ENCODE measurements around the gene FCER1G. TPM values are rescaled to one million over a fixed set of nuclear protein-coding genes. Genes with fewer than 3 reads are reported as not detected.
A peak's percentile ranks its signal among the peaks of the same experiment; 100 is the strongest.

Gene FCER1G
- total and polyA plus RNA-seq, 4 donors: 25.4 to 77.1 (median 39.3) TPM

DNA sequence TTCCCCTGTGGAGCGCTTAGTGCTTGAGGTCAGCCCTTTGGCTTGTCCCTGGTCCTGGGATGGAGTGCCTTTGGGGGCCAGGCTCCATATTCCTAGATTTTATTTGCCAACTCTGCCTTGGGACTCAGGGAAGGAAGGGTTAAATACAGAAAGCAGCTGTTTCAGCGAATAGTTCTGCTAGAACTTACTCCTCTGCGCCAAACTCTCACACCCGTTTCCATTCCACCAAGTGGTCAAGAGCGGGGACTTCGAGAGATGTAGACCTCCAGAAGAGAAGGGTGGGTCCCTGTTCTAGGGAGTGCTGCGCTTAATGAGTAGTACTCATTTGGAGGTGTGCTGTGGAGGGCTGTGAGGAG lies 10.1 kb downstream of the FCER1G start:
- Histone ChIP-seq H3K9ac (ENCODE audit: low read depth in 1 of 2, low read length in 2 of 2) (peak overlapping the region in 1 of 2 donors; percentile 5), H3K4me1 (ENCODE audit: control insufficient read depth in 4 of 4, insufficient read depth in 4 of 4, low read length in 3 of 4) (peaks cover 0 to 50% (median 27%) of the 10 kb centered on the region in 4 donors), H3K36me3 (ENCODE audit: control insufficient read depth in 4 of 4, insufficient read depth in 3 of 4, low read depth in 1 of 4, low read length in 3 of 4) (peaks cover 3 to 14% (median 7%) of the 10 kb centered on the region in 4 donors), H3K27me3 (ENCODE audit: control insufficient read depth in 4 of 4, insufficient read depth in 4 of 4, low read length in 3 of 4) (no peaks in the 10 kb centered on the region), H3K4me3 (ENCODE audit: low read depth in 1 of 3, low read length in 3 of 3) (peak overlapping the region in 2 of 3 donors; percentile 17 to 25), H3K27ac (ENCODE audit: low read depth in 1 of 2, low read length in 2 of 2) (peak overlapping the region; percentile 75), H3K9me3 (ENCODE audit: control insufficient read depth in 4 of 4, low read length in 3 of 4) (no peaks in the 10 kb centered on the region)
- TF ChIP-seq MAX (IDR thresholded peaks at IDR 0.05): no peak
- TF ChIP-seq, protein P1, sequence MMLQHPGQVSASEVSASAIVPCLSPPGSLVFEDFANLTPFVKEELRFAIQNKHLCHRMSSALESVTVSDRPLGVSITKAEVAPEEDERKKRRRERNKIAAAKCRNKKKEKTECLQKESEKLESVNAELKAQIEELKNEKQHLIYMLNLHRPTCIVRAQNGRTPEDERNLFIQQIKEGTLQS (IDR thresholded peaks at IDR 0.05): no peak
- no peak for TF ChIP-seq GABPA (IDR thresholded peaks at IDR 0.05 in 1 of 2, conservative IDR thresholded peaks at IDR 0.05 in 1 of 2)
- no peak for TF ChIP-seq YY1 (IDR thresholded peaks at IDR 0.05)
- no peak for TF ChIP-seq SP1 (IDR thresholded peaks at IDR 0.05)
- no peak for TF ChIP-seq RAD21 (IDR thresholded peaks at IDR 0.05)
- no peak for TF ChIP-seq FOXA1 (IDR thresholded peaks at IDR 0.05)
- no peak for TF ChIP-seq NR2F2 (IDR thresholded peaks at IDR 0.05)
- TF ChIP-seq HNF4A (conservative IDR thresholded peaks at IDR 0.05): no peak
- TF ChIP-seq, protein P2, sequence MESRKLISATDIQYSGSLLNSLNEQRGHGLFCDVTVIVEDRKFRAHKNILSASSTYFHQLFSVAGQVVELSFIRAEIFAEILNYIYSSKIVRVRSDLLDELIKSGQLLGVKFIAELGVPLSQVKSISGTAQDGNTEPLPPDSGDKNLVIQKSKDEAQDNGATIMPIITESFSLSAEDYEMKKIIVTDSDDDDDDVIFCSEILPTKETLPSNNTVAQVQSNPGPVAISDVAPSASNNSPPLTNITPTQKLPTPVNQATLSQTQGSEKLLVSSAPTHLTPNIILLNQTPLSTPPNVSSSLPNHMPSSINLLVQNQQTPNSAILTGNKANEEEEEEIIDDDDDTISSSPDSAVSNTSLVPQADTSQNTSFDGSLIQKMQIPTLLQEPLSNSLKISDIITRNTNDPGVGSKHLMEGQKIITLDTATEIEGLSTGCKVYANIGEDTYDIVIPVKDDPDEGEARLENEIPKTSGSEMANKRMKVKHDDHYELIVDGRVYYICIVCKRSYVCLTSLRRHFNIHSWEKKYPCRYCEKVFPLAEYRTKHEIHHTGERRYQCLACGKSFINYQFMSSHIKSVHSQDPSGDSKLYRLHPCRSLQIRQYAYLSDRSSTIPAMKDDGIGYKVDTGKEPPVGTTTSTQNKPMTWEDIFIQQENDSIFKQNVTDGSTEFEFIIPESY (IDR thresholded peaks at IDR 0.05): no peak
- TF ChIP-seq RXRA (IDR thresholded peaks at IDR 0.05): no peak
- no peak for TF ChIP-seq TAF1 (conservative IDR thresholded peaks at IDR 0.05)
- TF ChIP-seq, protein P3, sequence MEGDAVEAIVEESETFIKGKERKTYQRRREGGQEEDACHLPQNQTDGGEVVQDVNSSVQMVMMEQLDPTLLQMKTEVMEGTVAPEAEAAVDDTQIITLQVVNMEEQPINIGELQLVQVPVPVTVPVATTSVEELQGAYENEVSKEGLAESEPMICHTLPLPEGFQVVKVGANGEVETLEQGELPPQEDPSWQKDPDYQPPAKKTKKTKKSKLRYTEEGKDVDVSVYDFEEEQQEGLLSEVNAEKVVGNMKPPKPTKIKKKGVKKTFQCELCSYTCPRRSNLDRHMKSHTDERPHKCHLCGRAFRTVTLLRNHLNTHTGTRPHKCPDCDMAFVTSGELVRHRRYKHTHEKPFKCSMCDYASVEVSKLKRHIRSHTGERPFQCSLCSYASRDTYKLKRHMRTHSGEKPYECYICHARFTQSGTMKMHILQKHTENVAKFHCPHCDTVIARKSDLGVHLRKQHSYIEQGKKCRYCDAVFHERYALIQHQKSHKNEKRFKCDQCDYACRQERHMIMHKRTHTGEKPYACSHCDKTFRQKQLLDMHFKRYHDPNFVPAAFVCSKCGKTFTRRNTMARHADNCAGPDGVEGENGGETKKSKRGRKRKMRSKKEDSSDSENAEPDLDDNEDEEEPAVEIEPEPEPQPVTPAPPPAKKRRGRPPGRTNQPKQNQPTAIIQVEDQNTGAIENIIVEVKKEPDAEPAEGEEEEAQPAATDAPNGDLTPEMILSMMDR (IDR thresholded peaks at IDR 0.05; ENCODE audit: low read depth, low read length, missing input control): no peak
- no peak for TF ChIP-seq FOXA2 (IDR thresholded peaks at IDR 0.05)
- no peak for TF ChIP-seq EGR1 (IDR thresholded peaks at IDR 0.05; ENCODE audit: low read depth in 2 of 2)
- WGBS: 38% methylated on average over 7 of the region's 7 CpGs
- DNase-seq (ENCODE audit: low spot score): no peak

DNA sequence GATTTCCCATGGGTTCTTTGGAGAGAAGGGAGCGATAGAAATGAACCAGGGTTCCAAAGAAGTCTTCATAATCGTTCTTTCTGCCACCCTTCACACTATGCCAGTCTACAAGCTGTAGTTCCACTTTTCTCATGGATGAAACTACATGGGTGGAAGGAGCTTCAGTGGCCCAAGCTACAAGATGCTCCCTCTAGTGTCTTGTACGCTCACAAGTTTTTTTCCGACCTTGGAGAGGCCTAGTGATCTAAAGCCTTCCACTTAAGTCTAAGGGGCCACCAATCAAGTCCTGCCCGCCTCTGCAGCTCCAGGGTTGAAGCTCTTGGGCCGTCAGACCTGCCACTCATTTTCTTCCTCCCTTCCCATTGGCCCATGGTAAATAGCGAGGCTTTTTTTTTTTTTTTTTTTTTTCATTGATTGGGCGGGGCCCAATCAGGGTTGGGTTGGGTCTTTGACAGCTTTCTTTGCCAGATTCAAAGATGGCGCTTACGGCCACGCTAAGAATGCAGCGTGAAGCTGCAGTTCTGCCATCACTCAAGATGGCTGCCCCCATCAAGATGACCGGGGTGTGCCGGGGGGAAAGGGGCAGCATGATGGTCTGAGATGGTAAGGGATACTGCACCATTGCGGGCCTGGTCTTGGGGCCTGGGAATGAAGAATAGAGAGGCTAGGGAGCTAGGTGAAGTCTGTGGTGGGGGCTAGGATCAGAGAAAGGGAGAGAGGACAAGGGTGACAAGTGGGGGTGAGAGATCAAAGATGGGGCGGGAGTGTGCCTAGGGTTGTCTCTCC lies 10.6 kb downstream of the FCER1G start, which contains the start of gene TOMM40L:
TSS of gene TOMM40L (plus strand) at position 527 of the 786 bp plus-strand sequence. CDS start 430 bp downstream, outside the sequence.
- peaks cover 0 to 51% (median 26%) of the 10 kb centered on the region in 4 donors for H3K4me1 ChIP-seq (ENCODE audit: control insufficient read depth in 4 of 4, insufficient read depth in 4 of 4, low read length in 3 of 4)
- H3K27me3 ChIP-seq (ENCODE audit: control insufficient read depth in 4 of 4, insufficient read depth in 4 of 4, low read length in 3 of 4): no peaks in the 10 kb centered on the region
- DNase-seq (ENCODE audit: low spot score): peak; percentile 81
- H3K36me3 ChIP-seq (ENCODE audit: control insufficient read depth in 4 of 4, insufficient read depth in 3 of 4, low read depth in 1 of 4, low read length in 3 of 4): peaks cover 4 to 20% (median 12%) of the 10 kb centered on the region in 4 donors
- no peaks in the 10 kb centered on the region for H3K9me3 ChIP-seq (ENCODE audit: control insufficient read depth in 4 of 4, low read length in 3 of 4)
- peak within 1 kb of the TSS; percentile 24 to 26 for H3K9ac ChIP-seq (ENCODE audit: low read depth in 1 of 2, low read length in 2 of 2)
- H3K27ac ChIP-seq (ENCODE audit: low read depth in 1 of 2, low read length in 2 of 2): peak within 1 kb of the TSS; percentile 86 to 87
- 2% methylated on average over 16 of the region's 16 CpGs for WGBS
- peak within 1 kb of the TSS; percentile 59 to 72 (median 64) for H3K4me3 ChIP-seq (ENCODE audit: low read depth in 1 of 3, low read length in 3 of 3)
- TF ChIP-seq RAD21 (IDR thresholded peaks at IDR 0.05) (peak; percentile 76 to 80), JUND (IDR thresholded peaks at IDR 0.05) (peak in 1 of 2 donors; percentile 67), YY1 (IDR thresholded peaks at IDR 0.05) (peak; percentile 100), FOXA2 (IDR thresholded peaks at IDR 0.05) (no peak), MAX (IDR thresholded peaks at IDR 0.05) (no peak), SP1 (IDR thresholded peaks at IDR 0.05) (peak; percentile 85), HNF4G (IDR thresholded peaks at IDR 0.05) (peak; percentile 21), EGR1 (IDR thresholded peaks at IDR 0.05; ENCODE audit: low read depth in 2 of 2) (no peak)
- TF ChIP-seq, protein P4, sequence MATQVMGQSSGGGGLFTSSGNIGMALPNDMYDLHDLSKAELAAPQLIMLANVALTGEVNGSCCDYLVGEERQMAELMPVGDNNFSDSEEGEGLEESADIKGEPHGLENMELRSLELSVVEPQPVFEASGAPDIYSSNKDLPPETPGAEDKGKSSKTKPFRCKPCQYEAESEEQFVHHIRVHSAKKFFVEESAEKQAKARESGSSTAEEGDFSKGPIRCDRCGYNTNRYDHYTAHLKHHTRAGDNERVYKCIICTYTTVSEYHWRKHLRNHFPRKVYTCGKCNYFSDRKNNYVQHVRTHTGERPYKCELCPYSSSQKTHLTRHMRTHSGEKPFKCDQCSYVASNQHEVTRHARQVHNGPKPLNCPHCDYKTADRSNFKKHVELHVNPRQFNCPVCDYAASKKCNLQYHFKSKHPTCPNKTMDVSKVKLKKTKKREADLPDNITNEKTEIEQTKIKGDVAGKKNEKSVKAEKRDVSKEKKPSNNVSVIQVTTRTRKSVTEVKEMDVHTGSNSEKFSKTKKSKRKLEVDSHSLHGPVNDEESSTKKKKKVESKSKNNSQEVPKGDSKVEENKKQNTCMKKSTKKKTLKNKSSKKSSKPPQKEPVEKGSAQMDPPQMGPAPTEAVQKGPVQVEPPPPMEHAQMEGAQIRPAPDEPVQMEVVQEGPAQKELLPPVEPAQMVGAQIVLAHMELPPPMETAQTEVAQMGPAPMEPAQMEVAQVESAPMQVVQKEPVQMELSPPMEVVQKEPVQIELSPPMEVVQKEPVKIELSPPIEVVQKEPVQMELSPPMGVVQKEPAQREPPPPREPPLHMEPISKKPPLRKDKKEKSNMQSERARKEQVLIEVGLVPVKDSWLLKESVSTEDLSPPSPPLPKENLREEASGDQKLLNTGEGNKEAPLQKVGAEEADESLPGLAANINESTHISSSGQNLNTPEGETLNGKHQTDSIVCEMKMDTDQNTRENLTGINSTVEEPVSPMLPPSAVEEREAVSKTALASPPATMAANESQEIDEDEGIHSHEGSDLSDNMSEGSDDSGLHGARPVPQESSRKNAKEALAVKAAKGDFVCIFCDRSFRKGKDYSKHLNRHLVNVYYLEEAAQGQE (IDR thresholded peaks at IDR 0.05): peak; percentile 89
- TF ChIP-seq, protein P2 (IDR thresholded peaks at IDR 0.05): peak; percentile 52
- TF ChIP-seq, protein P1 (IDR thresholded peaks at IDR 0.05): no peak
